H9 (cell line): Measurements from ENCODE around the gene LYPD8. TPM values are rescaled to one million over a fixed set of nuclear protein-coding genes. Genes with fewer than 3 reads are reported as not detected.

Source experiments
- DNase-seq: peaks from one replicate; pipeline ENCODE4 v3.0.0-alpha.2; 2017
- H2AFZ ChIP-seq: one replicate; pipeline ENCODE4 v1.6.1; 2013; ENCODE audit warnings: mild to moderate bottlenecking, low read length, control low read depth, moderate library complexity
- H2AK5ac ChIP-seq: 2 replicates; pipeline ENCODE4 v1.6.1; 2013; ENCODE audit warnings: low read length, control low read depth, mixed read lengths; ENCODE audit not compliant: insufficient read length
- H2BK120ac ChIP-seq: one replicate; pipeline ENCODE4 v1.6.1; 2013; ENCODE audit warnings: low read depth, mild to moderate bottlenecking, low read length, control low read depth, inconsistent platforms; ENCODE audit not compliant: poor library complexity, severe bottlenecking
- H2BK12ac ChIP-seq: 2 replicates; pipeline ENCODE4 v1.6.1; 2013; ENCODE audit warnings: low read length, control low read depth, mixed read lengths, low read depth; ENCODE audit not compliant: insufficient read length
- H2BK15ac ChIP-seq: 2 replicates; pipeline ENCODE4 v1.6.1; 2013; ENCODE audit warnings: low read depth, low read length, control low read depth
- H2BK20ac ChIP-seq: one replicate; pipeline ENCODE4 v1.6.1; 2013; ENCODE audit warnings: low read depth, mild to moderate bottlenecking, low read length, control low read depth, inconsistent platforms; ENCODE audit not compliant: poor library complexity, severe bottlenecking
- H2BK5ac ChIP-seq: 2 replicates; pipeline ENCODE4 v1.6.1; 2013; ENCODE audit warnings: low read length, control low read depth, mixed read lengths; ENCODE audit not compliant: insufficient read length
- H3K14ac ChIP-seq: 2 replicates; pipeline ENCODE4 v1.6.1; 2013; ENCODE audit warnings: low read length, control low read depth; ENCODE audit not compliant: insufficient read depth
- H3K18ac ChIP-seq: 2 replicates; pipeline ENCODE4 v1.6.1; 2013; ENCODE audit warnings: low read depth, mild to moderate bottlenecking, mixed read lengths, low read length, control low read depth; ENCODE audit not compliant: insufficient read length
- H3K23ac ChIP-seq: 2 replicates; pipeline ENCODE4 v1.6.1; 2013; ENCODE audit warnings: low read length, control low read depth, mixed read lengths, low read depth; ENCODE audit not compliant: insufficient read length
- H3K23me2 ChIP-seq: 2 replicates; pipeline ENCODE4 v1.6.1; 2013; ENCODE audit warnings: low read depth, mild to moderate bottlenecking, mixed read lengths, low read length, control low read depth; ENCODE audit not compliant: insufficient read length, poor library complexity, severe bottlenecking
- H3K27ac ChIP-seq: 2 replicates; pipeline ENCODE4 v1.5.1; 2013; ENCODE audit warnings: low read length, control low read depth, mixed read lengths, low read depth; ENCODE audit not compliant: insufficient read length
- H3K27me3 ChIP-seq: 2 replicates; pipeline ENCODE4 v1.6.1; 2013; ENCODE audit warnings: low read length, control low read depth, inconsistent platforms; ENCODE audit not compliant: insufficient read depth
- H3K4ac ChIP-seq: 2 replicates; pipeline ENCODE4 v1.6.1; 2013; ENCODE audit warnings: low read depth, mild to moderate bottlenecking, control low read depth, inconsistent platforms, low read length, moderate library complexity
- H3K4me1 ChIP-seq: 2 replicates; pipeline ENCODE4 v1.6.1; 2013; ENCODE audit warnings: low read length, control low read depth, inconsistent platforms; ENCODE audit not compliant: insufficient read depth
- H3K4me2 ChIP-seq: 2 replicates; pipeline ENCODE4 v1.6.1; 2013; ENCODE audit warnings: low read length, control low read depth, mixed read lengths; ENCODE audit not compliant: insufficient read length, insufficient read depth
- H3K56ac ChIP-seq: 2 replicates; pipeline ENCODE4 v1.6.1; 2013; ENCODE audit warnings: low read depth, mild to moderate bottlenecking, mixed read lengths, low read length, control low read depth; ENCODE audit not compliant: insufficient read length
- H3K79me1 ChIP-seq: 2 replicates; pipeline ENCODE4 v1.6.1; 2013; ENCODE audit warnings: low read depth, mild to moderate bottlenecking, moderate library complexity, low read length, control low read depth, inconsistent platforms; ENCODE audit not compliant: insufficient read depth, poor library complexity, severe bottlenecking
- H3K79me2 ChIP-seq: 2 replicates; pipeline ENCODE4 v1.6.1; 2013; ENCODE audit warnings: low read length, control low read depth, inconsistent platforms; ENCODE audit not compliant: insufficient read depth
- H3K9ac ChIP-seq: 2 replicates; pipeline ENCODE4 v1.6.1; 2013; ENCODE audit warnings: low read length, control low read depth, mixed read lengths; ENCODE audit not compliant: insufficient read length; ENCODE audit errors: extremely low read depth
- H3K9me3 ChIP-seq: one replicate; pipeline ENCODE4 v1.6.1; 2013; ENCODE audit warnings: low read depth, low read length, inconsistent platforms; ENCODE audit not compliant: control insufficient read depth
- H3T11ph ChIP-seq: one replicate; pipeline ENCODE4 v1.6.1; 2013; ENCODE audit warnings: mild to moderate bottlenecking, low read length, control low read depth, inconsistent platforms
- H4K20me1 ChIP-seq: one replicate; pipeline ENCODE4 v1.6.1; 2013; ENCODE audit not compliant: control insufficient read depth, insufficient read length, insufficient read depth
- H4K5ac ChIP-seq: 2 replicates; pipeline ENCODE4 v1.6.1; 2013; ENCODE audit warnings: low read depth, mild to moderate bottlenecking, mixed read lengths, low read length, control low read depth; ENCODE audit not compliant: insufficient read length
- H4K8ac ChIP-seq: replicated peaks from 2 replicates; pipeline ENCODE4 v1.6.1; 2013; ENCODE audit warnings: low read length, control low read depth, mixed read lengths, low read depth; ENCODE audit not compliant: insufficient read length
- H4K91ac ChIP-seq: 2 replicates; pipeline ENCODE4 v1.6.1; 2013; ENCODE audit warnings: low read depth, mild to moderate bottlenecking, moderate library complexity, mixed read lengths, low read length, control low read depth; ENCODE audit not compliant: insufficient read length
- H3K27ac Mint-ChIP-seq, 3 experiments: 2 replicates in 2 of 3; 3 replicates in 1 of 3; pipeline ENCODE4 v1.8.0; 2020 to 2021; ENCODE audit warnings: mixed read lengths in 3 of 3, mild to moderate bottlenecking in 1 of 3, moderate library complexity in 1 of 3
- H3K27me3 Mint-ChIP-seq: 2 replicates; pipeline ENCODE4 v1.8.0; 2021; ENCODE audit warnings: low read depth, mild to moderate bottlenecking, moderate library complexity, mixed read lengths
- H3K36me3 Mint-ChIP-seq, 3 experiments: 2 replicates in 2 of 3; 3 replicates in 1 of 3; pipeline ENCODE4 v1.8.0; 2020 to 2021; ENCODE audit warnings: low read depth in 3 of 3, mixed read lengths in 3 of 3; ENCODE audit not compliant: insufficient read depth in 1 of 3
- H3K4me1 Mint-ChIP-seq, 2 experiments: 2 replicates each; pipeline ENCODE4 v1.8.0; 2020; ENCODE audit warnings: mixed read lengths in 2 of 2
- H3K4me3 Mint-ChIP-seq, 2 experiments: 2 replicates in 1 of 2; 3 replicates in 1 of 2; pipeline ENCODE4 v1.8.0; 2020 to 2021; ENCODE audit warnings: mild to moderate bottlenecking in 2 of 2, mixed read lengths in 2 of 2, moderate library complexity in 1 of 2
- H3K9me3 Mint-ChIP-seq, 2 experiments: 2 replicates in 1 of 2; 3 replicates in 1 of 2; pipeline ENCODE4 v1.8.0; 2020; ENCODE audit warnings: mild to moderate bottlenecking in 2 of 2, mixed read lengths in 2 of 2, moderate library complexity in 1 of 2
- WGBS: extraction: QIAGEN DNeasy Blood & Tissue Kit; methylation state at CpG from one replicate; pipeline ENCODE4 v1.1.7; 2013; ENCODE audit warnings: missing lambda C conversion rate, low lambda C conversion rate, mixed read lengths; ENCODE audit not compliant: insufficient read length; ENCODE audit errors: extremely low coverage; 5-methylcytosine and 5-hydroxymethylcytosine counted together
- total RNA-seq: library from RNA; stranded (reverse); gene quantifications from 2 replicates; pipeline ENCODE4 v1.2.1, GENCODE V29; 2021
- TF ChIP-seq, protein P1 (sequence below): fragments of 200-600 bp; sonication (generic); conservative IDR thresholded peaks from 3 replicates; pipeline ENCODE4 v1.8.0; 2021; ENCODE audit warnings: antibody characterized with exemption, mild to moderate bottlenecking

Gene LYPD8
- total RNA-seq, 1 experiment from 2014 or later, result not detected

DNA sequence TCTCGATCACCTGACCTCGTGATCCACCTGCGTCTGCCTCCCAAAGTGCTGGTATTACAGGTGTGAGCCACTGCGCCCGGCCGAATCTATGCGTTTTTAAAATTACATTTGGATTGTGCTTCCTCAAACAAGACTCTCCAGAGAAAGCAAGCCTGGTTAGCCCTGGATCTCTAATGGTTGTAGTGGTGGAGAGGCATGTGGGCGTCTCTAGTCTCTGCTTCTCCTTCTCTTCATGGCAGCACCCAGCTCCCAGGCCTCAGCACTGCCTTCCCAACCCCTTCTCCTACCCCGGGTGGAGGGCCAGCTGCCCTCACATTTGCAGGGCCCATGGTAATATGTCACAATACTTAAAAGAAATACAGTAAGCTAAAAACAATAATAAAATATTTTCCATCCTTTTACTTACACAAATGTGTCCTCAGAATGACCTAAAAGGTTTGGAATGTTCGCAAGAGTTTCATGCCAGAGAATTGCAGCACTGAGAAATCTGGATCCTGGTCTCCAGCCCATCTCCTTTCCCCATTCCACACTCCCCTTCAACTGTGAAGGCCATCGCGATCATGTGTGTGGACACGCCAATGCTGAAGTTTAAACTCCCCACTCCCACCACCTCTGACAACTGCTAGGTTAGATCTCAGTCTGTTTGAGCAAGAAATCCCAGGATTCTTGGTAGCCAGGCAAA is 60.0 kb downstream of the LYPD8 start:
- H3K9me3 ChIP-seq, result peaks cover 82% of the 10 kb centered on the region
- H4K91ac ChIP-seq, result no peak overlapping the region
- no peak overlapping the region for H3K4ac ChIP-seq
- no peaks in the 10 kb centered on the region for H3K4me1 ChIP-seq
- H4K8ac ChIP-seq, result no peak overlapping the region
- no peaks in the 10 kb centered on the region for H4K20me1 ChIP-seq
- no peak overlapping the region for H3K23ac ChIP-seq
- H2BK5ac ChIP-seq, result no peak overlapping the region
- H3K56ac ChIP-seq, result no peak overlapping the region
- H2BK15ac ChIP-seq, result no peak overlapping the region
- Mint-ChIP-seq H3K9me3 (peaks cover 84 to 89% of the 10 kb centered on the region in 2 experiments), H3K36me3 (peaks cover 12 to 35% (median 13%) of the 10 kb centered on the region in 3 experiments; a peak in 6 of 7 replicates), H3K27ac (no peak overlapping the region), H3K4me1 (no peaks in the 10 kb centered on the region), H3K27me3 (peaks cover 1% of the 10 kb centered on the region; the same call in 1 of the 2 replicates), H3K4me3 (no peak overlapping the region)
- H3K18ac ChIP-seq, result no peak overlapping the region
- no peak overlapping the region for H3K14ac ChIP-seq
- H3K27me3 ChIP-seq, result no peaks in the 10 kb centered on the region
- H2BK20ac ChIP-seq, result no peak overlapping the region
- no peaks in the 10 kb centered on the region for H3K79me1 ChIP-seq
- H3T11ph ChIP-seq, result no peak overlapping the region
- no peak overlapping the region for H4K5ac ChIP-seq
- no peak overlapping the region for H2AFZ ChIP-seq
- DNase-seq, result no peak
- H2AK5ac ChIP-seq, result no peak overlapping the region
- no peak overlapping the region for H3K27ac ChIP-seq
- TF ChIP-seq, protein P1, sequence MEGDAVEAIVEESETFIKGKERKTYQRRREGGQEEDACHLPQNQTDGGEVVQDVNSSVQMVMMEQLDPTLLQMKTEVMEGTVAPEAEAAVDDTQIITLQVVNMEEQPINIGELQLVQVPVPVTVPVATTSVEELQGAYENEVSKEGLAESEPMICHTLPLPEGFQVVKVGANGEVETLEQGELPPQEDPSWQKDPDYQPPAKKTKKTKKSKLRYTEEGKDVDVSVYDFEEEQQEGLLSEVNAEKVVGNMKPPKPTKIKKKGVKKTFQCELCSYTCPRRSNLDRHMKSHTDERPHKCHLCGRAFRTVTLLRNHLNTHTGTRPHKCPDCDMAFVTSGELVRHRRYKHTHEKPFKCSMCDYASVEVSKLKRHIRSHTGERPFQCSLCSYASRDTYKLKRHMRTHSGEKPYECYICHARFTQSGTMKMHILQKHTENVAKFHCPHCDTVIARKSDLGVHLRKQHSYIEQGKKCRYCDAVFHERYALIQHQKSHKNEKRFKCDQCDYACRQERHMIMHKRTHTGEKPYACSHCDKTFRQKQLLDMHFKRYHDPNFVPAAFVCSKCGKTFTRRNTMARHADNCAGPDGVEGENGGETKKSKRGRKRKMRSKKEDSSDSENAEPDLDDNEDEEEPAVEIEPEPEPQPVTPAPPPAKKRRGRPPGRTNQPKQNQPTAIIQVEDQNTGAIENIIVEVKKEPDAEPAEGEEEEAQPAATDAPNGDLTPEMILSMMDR, result no peak
- WGBS, result no CpG with 5 or more reads among the region's 13 CpGs
- H2BK120ac ChIP-seq, result no peak overlapping the region
- H2BK12ac ChIP-seq, result no peak overlapping the region
- no peaks in the 10 kb centered on the region for H3K23me2 ChIP-seq
- H3K4me2 ChIP-seq, result no peak overlapping the region
- no peaks in the 10 kb centered on the region for H3K79me2 ChIP-seq
- H3K9ac ChIP-seq, result no peak overlapping the region
